Small intestine (tissue), 7 donors: ENCODE data around the gene TRIM63. TPM values are rescaled to one million over a fixed set of nuclear protein-coding genes. Genes with fewer than 3 reads are reported as not detected.

Experiments used
- DNase-seq, 2 donors: peaks; one replicate each; pipeline versions ENCODE4 v3.0.0 to v3.0.0-alpha.2; 2013
- FAIRE-seq: peaks from 2 replicates; lab custom pipeline; 2012; peaks lifted over from hg19 to GRCh38; lab: Jason Lieb, UNC
- H3K27ac ChIP-seq, 3 donors: one replicate each; pipeline ENCODE4 v1.5.1; 2013; ENCODE audit warnings: low read length in 2 of 3, mild to moderate bottlenecking in 2 of 3, control low read depth in 1 of 3, inconsistent platforms in 1 of 3, low read depth in 1 of 3, moderate library complexity in 1 of 3
- H3K27me3 ChIP-seq, 3 donors: one replicate each; pipeline ENCODE4 v1.6.1; 2013; ENCODE audit warnings: low read length in 3 of 3, inconsistent platforms in 1 of 3; ENCODE audit not compliant: control insufficient read depth in 3 of 3, insufficient read depth in 3 of 3
- H3K36me3 ChIP-seq, 3 donors: one replicate each; pipeline ENCODE4 v1.6.1; 2013; ENCODE audit warnings: low read length in 3 of 3, inconsistent platforms in 1 of 3, low read depth in 1 of 3, mild to moderate bottlenecking in 1 of 3, moderate library complexity in 1 of 3; ENCODE audit not compliant: control insufficient read depth in 3 of 3, insufficient read depth in 2 of 3
- H3K4me1 ChIP-seq, 3 donors: one replicate each; pipeline ENCODE4 v1.6.1; 2013; ENCODE audit warnings: low read length in 2 of 3, inconsistent platforms in 1 of 3, low read depth in 1 of 3, mild to moderate bottlenecking in 1 of 3, moderate library complexity in 1 of 3; ENCODE audit not compliant: control insufficient read depth in 3 of 3, insufficient read depth in 2 of 3
- H3K4me3 ChIP-seq, 3 donors: one replicate each; pipeline ENCODE4 v1.5.1; 2013; ENCODE audit warnings: low read length in 3 of 3, control low read depth in 1 of 3, inconsistent platforms in 1 of 3, low read depth in 1 of 3, mild to moderate bottlenecking in 1 of 3, moderate library complexity in 1 of 3
- H3K9me3 ChIP-seq, 2 donors: one replicate each; pipeline ENCODE4 v1.6.1; 2013; ENCODE audit warnings: low read depth in 1 of 2, low read length in 1 of 2; ENCODE audit not compliant: control insufficient read depth in 2 of 2, insufficient read depth in 1 of 2
- WGBS, 3 donors: extraction: QIAGEN DNeasy Blood & Tissue Kit; methylation state at CpG; one replicate each; pipeline ENCODE4 v1.1.7; 2013; 5-methylcytosine and 5-hydroxymethylcytosine counted together
- polyA plus RNA-seq, 4 donors: library from polyadenylated mRNA; stranded (reverse) in 3 of 4; unstranded in 1 of 4; fragments of 200-250 nt in 3 of 4; fragments of 120-200 nt in 1 of 4; gene quantifications; one replicate each; pipeline versions ENCODE4 v1.2.1 to v1.2.3, GENCODE V29; 2013
- donor health status: healthy with polysubstance abuse.
- donor health status: control.
- donor health status: control.
- donor health status: Bipolar disorder and iron deficiency.
- donor health status: healthy.

TRIM63 gene
- polyA plus RNA-seq, 4 donors: 0.91 to 11.3 (median 2.8) TPM

DNA sequence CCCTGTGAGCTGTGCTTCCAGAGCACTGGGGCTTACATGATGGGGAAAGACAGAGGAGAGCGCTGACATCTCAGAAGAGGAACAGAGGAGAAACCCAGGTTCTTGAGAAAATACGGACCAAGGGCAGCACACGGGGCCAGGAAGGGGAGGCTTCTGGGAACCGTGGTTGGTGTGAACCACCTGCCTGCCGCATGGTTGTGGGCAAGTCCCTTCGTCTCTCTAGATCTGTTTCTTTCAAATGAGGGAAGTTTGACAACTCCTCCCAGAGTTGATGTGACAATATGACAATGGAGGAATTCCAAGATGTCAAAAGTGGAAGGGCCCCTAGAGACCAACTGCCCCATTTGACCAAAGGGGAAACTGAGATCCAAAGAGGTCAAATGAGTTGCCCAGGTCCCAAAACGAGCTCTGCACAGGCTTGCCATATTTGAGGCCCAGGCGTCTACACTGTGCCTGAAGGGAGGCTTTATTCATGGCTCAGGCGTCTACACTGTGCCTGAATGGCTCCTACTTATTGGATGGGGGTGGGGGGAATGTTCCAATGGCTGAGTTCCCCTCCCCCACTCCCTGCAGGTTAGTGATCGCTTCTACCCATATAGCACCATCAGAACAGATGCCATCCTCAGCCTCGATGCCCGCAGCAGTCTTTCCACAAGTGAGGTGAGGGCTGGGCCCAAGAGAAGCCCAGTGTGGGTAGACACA is 34.6 kb downstream of the TRIM63 start:
- no peaks in the 10 kb centered on the region for H3K9me3 ChIP-seq
- H3K4me3 ChIP-seq: no peak overlapping the region
- WGBS, 3 donors: 76 to 85% (median 81%) methylated on average over 12 of the region's 12 CpGs
- H3K27me3 ChIP-seq: peaks cover 0 to 11% (median 0%) of the 10 kb centered on the region in 3 donors
- FAIRE-seq (no peak), DNase-seq (no peak)
- peaks cover 0 to 19% (median 3%) of the 10 kb centered on the region in 3 donors for H3K4me1 ChIP-seq
- peaks cover 0 to 10% (median 0%) of the 10 kb centered on the region in 3 donors for H3K36me3 ChIP-seq
- no peak overlapping the region for H3K27ac ChIP-seq

DNA sequence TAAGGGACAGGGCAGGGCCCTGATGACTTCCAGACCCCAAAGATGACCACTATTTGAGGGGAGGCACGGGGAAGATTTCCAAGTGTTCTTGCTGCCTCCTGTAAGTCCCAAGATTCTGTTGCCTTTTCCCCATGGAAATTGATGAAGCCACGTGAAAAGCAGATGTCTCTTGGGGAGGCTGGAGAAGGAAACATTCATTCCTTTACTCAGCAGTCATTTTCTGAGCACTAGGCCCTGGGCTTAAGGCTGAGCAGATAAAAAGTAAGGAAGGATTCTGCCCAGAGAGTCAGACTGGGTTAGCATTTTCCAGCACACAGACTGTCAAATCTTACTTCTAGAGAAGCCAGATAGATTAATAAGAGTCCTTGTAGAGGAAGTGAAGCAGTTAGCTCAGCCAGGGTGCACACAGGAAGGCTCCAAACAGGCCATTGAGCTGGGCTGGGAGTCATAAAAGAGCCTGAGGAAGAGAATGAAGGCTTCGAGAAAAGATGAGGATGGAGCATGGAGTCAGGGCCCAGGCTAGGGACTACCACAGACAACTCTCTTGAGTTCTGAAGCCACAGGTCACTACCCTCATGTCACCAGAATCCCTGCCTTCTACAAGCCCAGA is 35.7 kb downstream of the TRIM63 start:
- H3K36me3 ChIP-seq: peaks cover 0 to 2% (median 0%) of the 10 kb centered on the region in 3 donors
- no peak for FAIRE-seq
- WGBS, 3 donors: 63 to 77% (median 66%) methylated on average over 3 of the region's 3 CpGs
- no peaks in the 10 kb centered on the region for H3K9me3 ChIP-seq
- peaks cover 0 to 11% (median 0%) of the 10 kb centered on the region in 3 donors for H3K27me3 ChIP-seq
- no peak overlapping the region for H3K4me3 ChIP-seq
- DNase-seq: no peak
- peaks cover 0 to 12% (median 3%) of the 10 kb centered on the region in 3 donors for H3K4me1 ChIP-seq
- H3K27ac ChIP-seq: no peak overlapping the region

DNA sequence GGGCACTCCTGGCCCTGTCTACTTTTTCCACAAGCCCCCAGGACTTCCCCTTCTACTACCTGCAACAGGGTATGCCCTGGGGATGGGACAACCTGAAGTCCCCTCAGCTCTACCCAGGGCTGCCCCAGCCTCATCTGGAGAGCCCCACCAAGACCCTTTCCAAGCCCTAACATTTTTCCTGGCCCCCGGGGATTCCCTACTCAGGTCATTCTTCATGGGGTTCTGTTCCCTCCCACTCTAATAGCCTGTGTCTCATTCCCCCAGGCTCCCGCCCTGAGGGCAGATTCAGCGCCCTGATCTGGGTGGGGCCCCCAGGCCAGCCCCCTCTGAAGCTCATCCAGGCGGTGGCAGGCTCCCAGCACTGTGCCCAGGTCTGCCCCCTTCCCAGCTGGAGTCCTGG is 36.2 kb downstream of the TRIM63 start:
- 61 to 74% (median 69%) methylated on average over 4 of the region's 4 CpGs for WGBS, 3 donors
- Histone ChIP-seq H3K4me3 (no peak overlapping the region), H3K36me3 (no peaks in the 10 kb centered on the region), H3K27ac (no peak overlapping the region), H3K27me3 (peaks cover 0 to 11% (median 0%) of the 10 kb centered on the region in 3 donors), H3K9me3 (no peaks in the 10 kb centered on the region), H3K4me1 (peaks cover 0 to 7% (median 3%) of the 10 kb centered on the region in 3 donors)
- no peak for FAIRE-seq
- no peak for DNase-seq

DNA sequence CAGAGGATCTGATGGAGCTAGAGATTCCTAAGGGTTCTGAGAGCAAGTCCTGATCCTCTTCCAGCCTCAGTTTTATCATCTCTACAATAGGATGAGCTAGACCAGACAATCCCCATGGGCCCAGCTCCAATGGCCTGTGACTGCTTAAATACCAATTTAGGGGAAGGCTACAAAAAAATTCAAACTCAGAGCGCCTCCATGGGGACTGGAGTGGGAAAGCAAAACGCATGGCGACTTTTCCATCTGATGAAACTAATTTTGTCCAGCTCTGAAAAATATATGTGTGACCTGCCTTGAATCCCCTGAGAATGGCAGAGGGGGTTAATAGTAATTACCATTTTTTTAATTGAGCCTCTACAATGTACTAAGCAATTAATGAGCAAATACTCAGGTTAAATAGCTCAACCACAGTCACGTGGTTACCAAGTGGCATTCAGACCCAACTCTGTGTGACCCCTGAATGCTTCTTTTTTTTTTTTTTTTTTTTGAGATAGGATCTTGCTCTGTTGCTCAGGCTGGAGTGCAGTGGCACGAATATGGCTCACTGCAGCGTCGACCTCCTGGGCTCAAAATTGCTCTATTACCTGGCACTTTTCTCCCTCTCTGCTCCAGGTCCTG is 37.5 kb downstream of the TRIM63 start:
- Histone ChIP-seq H3K9me3 (no peaks in the 10 kb centered on the region), H3K36me3 (no peaks in the 10 kb centered on the region), H3K27me3 (peaks cover 0 to 11% (median 0%) of the 10 kb centered on the region in 3 donors), H3K27ac (no peak overlapping the region), H3K4me1 (peaks cover 0 to 5% (median 3%) of the 10 kb centered on the region in 3 donors), H3K4me3 (no peak overlapping the region)
- FAIRE-seq (no peak), DNase-seq (no peak)
- 62 to 76% (median 75%) methylated on average over 7 of the region's 7 CpGs for WGBS, 3 donors

DNA sequence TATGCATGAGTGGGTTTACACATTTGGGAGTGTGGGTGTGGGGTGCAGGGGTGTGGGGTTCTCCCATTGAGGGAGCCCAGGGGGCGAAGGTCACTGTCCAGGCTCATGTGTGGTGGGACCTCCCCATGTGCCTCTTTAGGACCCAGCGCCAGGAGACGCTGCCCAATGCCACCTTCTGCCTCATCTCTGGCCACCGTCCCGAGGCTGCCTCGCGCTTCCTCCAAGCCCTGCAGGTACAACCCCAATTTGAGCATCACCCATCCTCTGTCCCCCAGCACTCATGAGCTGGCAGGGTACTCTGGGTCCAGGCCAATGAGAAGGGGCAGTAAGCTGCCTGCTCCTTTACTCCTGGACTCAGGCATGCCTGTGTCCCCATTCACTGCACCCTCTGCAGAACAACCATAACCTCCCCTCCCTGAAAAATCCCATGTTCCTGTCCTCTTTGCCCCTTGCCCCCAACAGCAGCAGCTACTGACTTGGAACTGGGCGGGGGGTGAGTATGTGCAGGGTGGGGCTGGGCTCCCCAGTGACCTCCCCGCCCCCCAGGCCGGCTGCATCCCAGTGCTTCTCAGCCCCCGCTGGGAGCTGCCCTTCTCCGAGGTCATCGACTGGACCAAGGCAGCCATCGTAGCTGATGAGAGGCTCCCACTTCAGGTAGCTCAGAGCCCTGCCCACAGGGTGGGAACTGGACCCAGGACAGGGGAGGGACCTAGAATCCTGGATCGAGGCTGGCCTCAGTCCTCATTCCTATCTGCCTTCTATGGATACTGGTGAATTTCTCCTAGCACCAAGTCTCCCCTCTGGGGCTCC is 38.2 kb downstream of the TRIM63 start:
- whole genome bisulfite sequencing, 3 donors: 49 to 67% (median 52%) methylated on average over 15 of the region's 15 CpGs

DNA sequence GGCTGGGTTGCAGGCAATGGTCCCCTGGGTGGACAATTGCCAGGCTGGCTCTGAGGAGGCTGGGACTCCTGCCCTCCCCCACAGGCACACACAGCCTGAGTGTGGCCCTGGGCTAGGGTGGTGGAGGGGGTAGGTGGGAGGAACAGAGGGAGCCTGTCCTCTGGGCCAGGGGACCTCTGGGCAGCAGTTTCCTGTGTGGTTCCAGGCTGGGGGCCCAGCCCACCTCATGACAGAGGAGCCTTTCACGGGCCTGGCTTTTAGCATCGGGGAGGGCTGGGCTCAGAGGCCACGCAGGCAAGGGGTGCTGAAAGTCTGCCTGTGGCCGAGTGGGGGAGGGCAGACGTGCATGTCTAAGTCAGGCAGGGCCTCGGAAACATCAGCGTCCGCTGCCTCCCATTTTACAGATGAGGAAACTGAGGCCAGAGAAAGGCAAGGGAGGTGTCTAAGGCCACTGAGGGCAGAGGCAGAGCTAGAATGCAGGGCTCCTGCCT is 38.9 kb downstream of the TRIM63 start:
- DNase-seq: no peak
- Histone ChIP-seq H3K27ac (no peak overlapping the region), H3K9me3 (no peaks in the 10 kb centered on the region), H3K4me3 (no peak overlapping the region), H3K27me3 (no peaks in the 10 kb centered on the region), H3K4me1 (peaks cover 0 to 8% (median 0%) of the 10 kb centered on the region in 3 donors), H3K36me3 (no peaks in the 10 kb centered on the region)
- FAIRE-seq: no peak
- WGBS, 3 donors: 66 to 78% (median 77%) methylated on average over 8 of the region's 8 CpGs

More for the DNA sequence above, 38.2 kb downstream of the TRIM63 start:
- Histone ChIP-seq H3K9me3 (no peaks in the 10 kb centered on the region), H3K4me1 (peaks cover 0 to 8% (median 0%) of the 10 kb centered on the region in 3 donors), H3K27me3 (peaks cover 0 to 5% (median 0%) of the 10 kb centered on the region in 3 donors), H3K27ac (no peak overlapping the region), H3K36me3 (no peaks in the 10 kb centered on the region), H3K4me3 (no peak overlapping the region)
- no peak for DNase-seq
- FAIRE-seq: no peak

DNA sequence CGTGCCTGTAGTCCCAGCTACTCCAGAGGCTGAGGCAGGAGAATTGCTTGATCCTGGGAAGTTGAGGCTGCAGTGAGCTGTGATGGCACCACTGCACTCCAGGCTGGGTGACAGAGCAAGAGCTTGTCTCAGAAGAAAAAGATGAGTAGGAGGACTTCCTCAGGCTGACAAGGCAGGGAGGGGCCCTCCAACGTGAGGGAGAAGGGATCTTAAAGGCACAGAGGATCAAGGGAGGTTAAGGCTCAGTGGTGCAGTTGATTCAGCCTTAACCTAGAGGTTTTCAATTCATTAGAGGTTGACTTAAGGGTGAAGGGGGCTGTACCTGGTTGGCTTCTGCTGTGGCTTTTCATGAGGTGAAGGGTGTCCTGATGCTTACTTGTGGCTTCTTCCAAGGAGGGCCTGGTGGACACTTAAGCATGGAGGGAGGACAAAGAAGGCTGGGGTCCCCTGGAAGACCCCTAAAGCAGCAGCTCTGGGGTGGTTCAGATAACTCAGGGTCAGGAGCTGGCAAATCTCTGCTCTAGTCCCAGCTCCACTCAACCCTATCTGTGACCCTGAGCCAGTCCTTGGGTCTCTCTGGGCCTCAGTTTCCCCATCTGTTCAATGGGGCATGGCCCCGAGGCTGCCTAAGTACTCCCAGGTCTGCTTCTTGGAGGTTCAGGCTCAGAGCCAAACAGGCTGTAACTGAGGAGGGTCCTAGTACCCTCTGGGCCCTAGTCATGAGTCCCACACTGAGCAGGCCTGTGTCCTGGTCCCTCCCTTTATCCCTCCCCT is 39.5 kb downstream of the TRIM63 start:
- FAIRE-seq (no peak), DNase-seq (no peak)
- Histone ChIP-seq H3K27me3 (no peaks in the 10 kb centered on the region), H3K27ac (no peak overlapping the region), H3K4me1 (peaks cover 0 to 8% (median 0%) of the 10 kb centered on the region in 3 donors), H3K9me3 (no peaks in the 10 kb centered on the region), H3K4me3 (no peak overlapping the region), H3K36me3 (no peaks in the 10 kb centered on the region)
- WGBS, 3 donors: 35 to 40% (median 37%) methylated on average over 3 of the region's 3 CpGs
